Prostate gland (tissue), 2 donors: Measurements from ENCODE around the gene HABP2. TPM values are rescaled to one million over a fixed set of nuclear protein-coding genes. Genes with fewer than 3 reads are reported as not detected.

Source experiments
- DNase-seq: peaks from one replicate; pipeline ENCODE4 v3.0.0-alpha.2; 2019; ENCODE audit warnings: low spot score
- H3K27ac ChIP-seq, 2 donors: fragments of 200-600 bp; sonication (generic); 2 replicates each; pipeline ENCODE4 v1.5.1; 2017 to 2019
- H3K27me3 ChIP-seq: fragments of 200-600 bp; sonication (generic); replicated peaks from 2 replicates; pipeline ENCODE4 v1.5.1; 2019; ENCODE audit not compliant: insufficient read depth
- H3K36me3 ChIP-seq, 2 donors: fragments of 200-600 bp; sonication (generic); 1 replicate in 1 of 2; 2 replicates in 1 of 2; pipeline versions ENCODE4 v1.5.1 to v1.8.1; 2017 to 2019
- H3K4me1 ChIP-seq: fragments of 200-600 bp; sonication (generic); replicated peaks from 2 replicates; pipeline ENCODE4 v1.5.1; 2019
- H3K4me3 ChIP-seq, 2 donors: fragments of 200-600 bp; sonication (generic); 2 replicates each; pipeline ENCODE4 v1.5.1; 2017 to 2019
- H3K9me3 ChIP-seq: fragments of 200-600 bp; sonication (generic); 2 replicates; pipeline ENCODE4 v1.5.1; 2017
- CTCF ChIP-seq, 4 experiments: fragments of 200-600 bp in 2 of 4; fragments of 450-650 bp in 2 of 4; sonication (generic) in 2 of 4; IDR thresholded peaks; 1 replicate in 3 of 4; 2 replicates in 1 of 4; pipeline ENCODE4 v1.5.1; 2016 to 2019; ENCODE audit warnings: antibody characterized with exemption in 4 of 4, mild to moderate bottlenecking in 2 of 4, moderate library complexity in 2 of 4
- POLR2A ChIP-seq: fragments of 450-650 bp; IDR thresholded peaks from one replicate; pipeline ENCODE4 v1.6.1; 2016; ENCODE audit warnings: antibody characterized with exemption, mild to moderate bottlenecking
- POLR2AphosphoS5 ChIP-seq: sonication (generic); formaldehyde crosslinking; IDR thresholded peaks from one replicate; pipeline ENCODE4 v1.6.1; 2017; ENCODE audit warnings: antibody characterized with exemption
- WGBS: methylation state at CpG from one replicate; pipeline ENCODE4 v1.1.5; 2018; 5-methylcytosine and 5-hydroxymethylcytosine counted together
- intact Hi-C: fragments of 100-400 bp; cut with DNase I; formaldehyde crosslinking; loops from one replicate; pipeline ENCODE4 v1.14.2; 2022
- total RNA-seq, 2 donors: library from RNA; depleted of rRNA; stranded (reverse); fragments of >200 nt; gene quantifications; one replicate each; pipeline ENCODE4 v1.1.0, GENCODE V29; 2016

HABP2 gene
- total RNA-seq, 2 donors from 2014 or later, result 0.17 TPM; not detected in 1

- no peaks in the 10 kb centered on the region for H3K27me3 ChIP-seq
- intact Hi-C loops, result no loop called here
- DNase-seq, result no peak
- whole genome bisulfite sequencing, result 15% methylated on average over 11 of the region's 11 CpGs
- H3K27ac ChIP-seq, result no peak overlapping the region
- no peak for TF ChIP-seq POLR2A
- no peak for TF ChIP-seq CTCF (IDR thresholded peaks at IDR 0.05)
- TF ChIP-seq POLR2AphosphoS5, result no peak
- H3K4me1 ChIP-seq, result no peaks in the 10 kb centered on the region
- H3K4me3 ChIP-seq, result no peak overlapping the region
- H3K9me3 ChIP-seq, result no peaks in the 10 kb centered on the region
- H3K36me3 ChIP-seq, result no peaks in the 10 kb centered on the region
These were observed 19.9 kb downstream of the HABP2 start for GRCh38 chr10:113572520-113573290.

DNA sequence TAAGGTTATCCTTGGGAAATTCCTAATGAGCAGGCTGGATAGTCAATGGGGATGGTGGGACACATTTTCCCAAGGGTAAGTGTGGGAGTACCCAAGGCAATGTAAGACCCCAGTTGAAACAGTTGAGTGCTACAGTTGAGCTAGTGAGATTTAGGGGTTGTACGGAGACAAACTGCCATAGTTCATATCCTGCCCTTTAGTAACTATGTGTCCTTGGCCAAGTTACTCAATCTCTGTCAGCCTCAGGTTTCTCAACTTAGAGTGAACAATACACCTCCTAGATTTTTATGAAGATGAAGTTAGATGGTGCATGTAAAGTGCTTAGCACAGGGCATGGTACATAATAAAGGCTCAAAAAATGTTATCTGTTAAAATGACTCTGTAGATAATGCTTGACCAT lies 20.5 kb downstream of the HABP2 start:
- Histone ChIP-seq H3K36me3 (no peaks in the 10 kb centered on the region), H3K4me1 (no peaks in the 10 kb centered on the region), H3K27me3 (no peaks in the 10 kb centered on the region), H3K9me3 (no peaks in the 10 kb centered on the region), H3K27ac (no peak overlapping the region), H3K4me3 (no peak overlapping the region)
- intact Hi-C loops, result no loop called here
- no peak for DNase-seq
- WGBS, result 82% methylated on average over 1 of the region's 1 CpG
- no peak for TF ChIP-seq POLR2AphosphoS5
- no peak for TF ChIP-seq CTCF (IDR thresholded peaks at IDR 0.05)
- no peak for TF ChIP-seq POLR2A

GRCh38 chr10:113576852-113577251 lies 24.0 kb downstream of the HABP2 start:
- DNase-seq, result no peak
- TF ChIP-seq POLR2A (no peak), POLR2AphosphoS5 (no peak), CTCF (IDR thresholded peaks at IDR 0.05) (no peak)
- no peaks in the 10 kb centered on the region for H3K9me3 ChIP-seq
- no peaks in the 10 kb centered on the region for H3K36me3 ChIP-seq
- intact Hi-C loops, result no loop called here
- no peak overlapping the region for H3K27ac ChIP-seq
- no peaks in the 10 kb centered on the region for H3K27me3 ChIP-seq
- 65% methylated on average over 4 of the region's 4 CpGs for WGBS
- H3K4me1 ChIP-seq, result no peaks in the 10 kb centered on the region
- H3K4me3 ChIP-seq, result no peak overlapping the region

GRCh38 chr10:113578773-113579172 lies 25.9 kb downstream of the HABP2 start:
- no peak overlapping the region for H3K4me3 ChIP-seq
- WGBS, result 91% methylated on average over 1 of the region's 1 CpG
- no peaks in the 10 kb centered on the region for H3K9me3 ChIP-seq
- H3K27me3 ChIP-seq, result no peaks in the 10 kb centered on the region
- DNase-seq, result no peak
- no peaks in the 10 kb centered on the region for H3K4me1 ChIP-seq
- TF ChIP-seq CTCF (IDR thresholded peaks at IDR 0.05) (no peak), POLR2A (no peak), POLR2AphosphoS5 (no peak)
- H3K36me3 ChIP-seq, result no peaks in the 10 kb centered on the region
- intact Hi-C loops, result no loop called here
- no peak overlapping the region for H3K27ac ChIP-seq

DNA sequence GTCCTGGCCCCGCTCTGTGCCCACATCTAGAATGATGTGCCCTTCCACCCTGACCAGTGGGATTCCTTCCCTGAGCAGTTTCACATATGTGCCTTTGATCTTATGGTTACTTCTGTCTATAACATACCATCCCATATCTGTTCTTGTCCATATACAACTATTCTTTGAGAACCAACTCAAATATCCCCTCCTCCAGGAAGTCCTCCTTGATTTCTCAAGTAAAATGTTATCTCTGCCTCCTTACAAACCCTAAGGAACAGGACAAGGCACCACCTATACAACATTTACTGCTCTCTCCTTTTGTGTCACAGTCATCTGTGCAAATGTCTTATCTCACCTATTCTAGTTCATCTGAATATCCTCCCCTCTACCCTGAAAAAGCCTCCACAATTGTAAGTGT lies 28.2 kb downstream of the HABP2 start:
- no peaks in the 10 kb centered on the region for H3K36me3 ChIP-seq
- no peak for DNase-seq
- H3K9me3 ChIP-seq, result no peaks in the 10 kb centered on the region
- intact Hi-C loops, result no loop called here
- 88% methylated on average over 1 of the region's 1 CpG for WGBS
- TF ChIP-seq CTCF (IDR thresholded peaks at IDR 0.05), result no peak
- no peak for TF ChIP-seq POLR2AphosphoS5
- no peak for TF ChIP-seq POLR2A
- H3K4me3 ChIP-seq, result no peak overlapping the region
- H3K27me3 ChIP-seq, result no peaks in the 10 kb centered on the region
- no peaks in the 10 kb centered on the region for H3K4me1 ChIP-seq
- H3K27ac ChIP-seq, result no peak overlapping the region
